GM12865 (cell line): ENCODE measurements around the gene PIK3C3.
"Not testable (repeated sequence)": the region's sequence is repeated elsewhere in the genome, so short reads cannot be mapped to it uniquely, and the experiment has no call there.

ENCODE experiments used
- DNase-seq: peaks from one replicate; pipeline ENCODE4 v3.0.0; 2010; ENCODE audit warnings: low read depth
- H3K4me3 ChIP-seq: 2 replicates; pipeline ENCODE4 v1.5.1; 2011; ENCODE audit warnings: mild to moderate bottlenecking, low read depth, low read length, control low read depth
- TF ChIP-seq, protein P1 (sequence below): IDR thresholded peaks from 2 replicates; pipeline ENCODE4 v1.5.1; 2011; ENCODE audit warnings: low read length, control low read depth, low read depth, inconsistent platforms; ENCODE audit not compliant: insufficient read depth; ENCODE audit errors: missing control alignments

Gene PIK3C3

DNA sequence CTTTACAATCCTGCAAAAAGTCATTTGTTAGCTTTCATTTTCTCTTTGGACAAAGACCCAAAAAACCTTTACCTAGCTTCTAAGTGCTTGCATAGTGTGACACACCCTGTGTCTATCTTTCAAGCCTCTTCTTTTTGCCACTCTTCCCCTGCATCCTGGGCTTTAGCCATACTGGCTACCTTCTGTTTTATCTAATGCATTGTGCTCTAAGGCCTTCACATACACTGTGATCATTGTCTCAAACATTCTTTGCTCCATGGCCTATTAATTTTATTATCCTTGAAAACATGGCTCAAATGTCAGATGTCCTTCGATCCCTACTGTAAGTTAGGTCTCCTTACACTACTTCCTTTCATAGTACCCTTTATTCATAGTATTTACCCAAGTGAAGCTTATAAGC lies 84.4 kb downstream of the PIK3C3 start:
- no peak overlapping the region for H3K4me3 ChIP-seq
- TF ChIP-seq, protein P1, sequence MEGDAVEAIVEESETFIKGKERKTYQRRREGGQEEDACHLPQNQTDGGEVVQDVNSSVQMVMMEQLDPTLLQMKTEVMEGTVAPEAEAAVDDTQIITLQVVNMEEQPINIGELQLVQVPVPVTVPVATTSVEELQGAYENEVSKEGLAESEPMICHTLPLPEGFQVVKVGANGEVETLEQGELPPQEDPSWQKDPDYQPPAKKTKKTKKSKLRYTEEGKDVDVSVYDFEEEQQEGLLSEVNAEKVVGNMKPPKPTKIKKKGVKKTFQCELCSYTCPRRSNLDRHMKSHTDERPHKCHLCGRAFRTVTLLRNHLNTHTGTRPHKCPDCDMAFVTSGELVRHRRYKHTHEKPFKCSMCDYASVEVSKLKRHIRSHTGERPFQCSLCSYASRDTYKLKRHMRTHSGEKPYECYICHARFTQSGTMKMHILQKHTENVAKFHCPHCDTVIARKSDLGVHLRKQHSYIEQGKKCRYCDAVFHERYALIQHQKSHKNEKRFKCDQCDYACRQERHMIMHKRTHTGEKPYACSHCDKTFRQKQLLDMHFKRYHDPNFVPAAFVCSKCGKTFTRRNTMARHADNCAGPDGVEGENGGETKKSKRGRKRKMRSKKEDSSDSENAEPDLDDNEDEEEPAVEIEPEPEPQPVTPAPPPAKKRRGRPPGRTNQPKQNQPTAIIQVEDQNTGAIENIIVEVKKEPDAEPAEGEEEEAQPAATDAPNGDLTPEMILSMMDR: no peak
- DNase-seq: no peak

DNA sequence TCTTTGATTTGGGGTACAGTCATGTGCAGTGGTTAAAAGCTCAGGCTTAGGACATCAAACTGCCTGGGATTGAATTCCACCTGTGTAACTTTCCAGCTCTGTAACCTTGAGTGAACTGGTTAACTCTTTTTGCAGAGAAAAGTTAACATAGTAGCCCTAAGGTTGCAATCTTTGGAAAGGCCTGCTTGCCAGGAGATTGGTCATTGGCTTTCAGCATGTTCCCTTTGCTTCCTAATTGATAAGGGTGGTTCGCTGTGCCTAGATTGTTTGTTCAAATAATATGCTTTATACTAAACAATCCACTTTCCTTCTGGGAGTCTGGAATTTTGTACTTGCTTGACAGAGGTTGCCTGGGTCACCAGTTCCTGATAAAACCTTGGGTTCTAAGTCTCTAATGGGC lies 86.8 kb downstream of the PIK3C3 start:
- no peak for DNase-seq
- TF ChIP-seq, protein P1: no peak

GRCh38 chr18:42045346-42045745 lies 90.3 kb downstream of the PIK3C3 start:
- TF ChIP-seq, protein P1: no peak
- DNase-seq: no peak
- no peak overlapping the region for H3K4me3 ChIP-seq

More for the DNA sequence above, 86.8 kb downstream of the PIK3C3 start:
- H3K4me3 ChIP-seq: no peak overlapping the region

DNA sequence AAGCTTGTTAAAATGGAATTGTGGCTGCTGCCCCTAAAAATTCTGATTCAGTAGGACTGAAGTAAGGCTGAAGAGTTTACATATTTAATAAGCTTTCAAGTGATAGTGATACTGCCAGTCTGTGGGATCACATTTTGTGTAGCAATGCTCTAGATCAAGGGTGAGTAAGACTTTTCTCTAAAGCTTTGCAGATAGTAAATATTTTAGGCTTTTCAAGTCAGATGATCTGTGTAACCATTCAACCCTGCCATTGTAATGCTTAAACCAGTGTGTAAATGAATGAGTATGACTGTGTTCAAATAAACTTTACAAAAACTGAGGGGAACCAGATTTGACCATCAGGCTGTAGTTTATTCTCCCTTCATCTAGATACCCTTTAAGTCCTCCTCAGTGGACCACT lies 92.7 kb downstream of the PIK3C3 start:
- DNase-seq: no peak
- no peak overlapping the region for H3K4me3 ChIP-seq
- TF ChIP-seq, protein P1: no peak

GRCh38 chr18:42048158-42048557 lies 93.1 kb downstream of the PIK3C3 start:
- DNase-seq: no peak
- TF ChIP-seq, protein P1: no peak

GRCh38 chr18:42049536-42049935 lies 94.5 kb downstream of the PIK3C3 start:
- DNase-seq, H3K4me3 ChIP-seq: not testable (repeated sequence)

More at GRCh38 chr18:42048158-42048557, 93.1 kb downstream of the PIK3C3 start:
- no peak overlapping the region for H3K4me3 ChIP-seq

DNA sequence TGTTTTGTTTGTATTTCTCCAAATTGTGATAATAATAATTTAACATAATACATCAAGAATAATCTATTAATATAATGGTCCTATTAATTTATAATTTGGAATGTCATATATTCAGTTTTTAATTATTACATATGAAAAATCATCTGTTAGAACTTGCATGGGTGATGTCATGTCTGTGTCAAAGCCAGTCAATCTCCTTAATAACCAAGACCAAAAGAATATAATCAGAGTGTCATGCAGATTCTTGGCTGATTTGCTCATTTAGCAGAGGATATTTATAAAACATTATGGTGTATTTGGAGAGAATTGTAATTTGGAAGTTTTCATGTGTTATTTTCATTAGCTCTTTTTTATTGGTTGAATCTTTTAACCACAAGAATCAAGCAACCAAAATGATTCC lies 96.4 kb downstream of the PIK3C3 start:
- no peak overlapping the region for H3K4me3 ChIP-seq
- DNase-seq: no peak
- TF ChIP-seq, protein P1: no peak
